ENCODE measurements around the gene TMEM51. TPM values are rescaled to one million over a fixed set of nuclear protein-coding genes. Genes with fewer than 3 reads are reported as not detected.
A peak's percentile ranks its signal among the peaks of the same experiment; 100 is the strongest.

The TMEM51 gene
- total RNA-seq, 4 donors from 2014 or later: 6.4 to 12.2 (median 10.6) TPM

- TF ChIP-seq POLR2AphosphoS5 (IDR thresholded peaks at IDR 0.05) (no peak), CTCF (IDR thresholded peaks at IDR 0.05) (no peak), POLR2A (IDR thresholded peaks at IDR 0.05) (no peak), EP300 (IDR thresholded peaks at IDR 0.05) (no peak)
- peaks cover 6% of the 10 kb centered on the region for H3K4me1 ChIP-seq
- no peak overlapping the region for H3K27ac ChIP-seq
- no peak for DNase-seq (ENCODE audit: low spot score in 2 of 2)
- H3K4me3 ChIP-seq: no peak overlapping the region
- 84% methylated on average over 14 of the region's 14 CpGs for WGBS
- no peaks in the 10 kb centered on the region for H3K36me3 ChIP-seq
- H3K27me3 ChIP-seq: peaks cover 33% of the 10 kb centered on the region
- no peaks in the 10 kb centered on the region for H3K9me3 ChIP-seq
Measured at GRCh38 chr1:15251857-15252835, 98.6 kb downstream of the TMEM51 start.

- no peak for DNase-seq (ENCODE audit: low spot score in 2 of 2)
- Histone ChIP-seq H3K36me3 (no peaks in the 10 kb centered on the region), H3K27ac (no peak overlapping the region), H3K4me1 (no peaks in the 10 kb centered on the region), H3K9me3 (no peaks in the 10 kb centered on the region), H3K27me3 (peaks cover 21% of the 10 kb centered on the region), H3K4me3 (no peak overlapping the region)
- no peak for TF ChIP-seq CTCF (IDR thresholded peaks at IDR 0.05)
- TF ChIP-seq POLR2AphosphoS5 (IDR thresholded peaks at IDR 0.05): no peak
- TF ChIP-seq POLR2A (IDR thresholded peaks at IDR 0.05): no peak
- no peak for TF ChIP-seq EP300 (IDR thresholded peaks at IDR 0.05)
- WGBS: 73% methylated on average over 2 of the region's 2 CpGs
Measured at GRCh38 chr1:15254559-15254958, 101.0 kb downstream of the TMEM51 start.

- peak in 1 of 2 donors; percentile 43 for DNase-seq (ENCODE audit: low spot score in 2 of 2)
Measured at GRCh38 chr1:15255582-15256149, 102.1 kb downstream of the TMEM51 start.

GRCh38 chr1:15256584-15256983, 103.0 kb downstream of the TMEM51 start:
- no peaks in the 10 kb centered on the region for H3K9me3 ChIP-seq
- H3K27ac ChIP-seq: no peak overlapping the region
- H3K27me3 ChIP-seq: peaks cover 14% of the 10 kb centered on the region
- TF ChIP-seq CTCF (IDR thresholded peaks at IDR 0.05) (no peak), EP300 (IDR thresholded peaks at IDR 0.05) (no peak), POLR2AphosphoS5 (IDR thresholded peaks at IDR 0.05) (no peak), POLR2A (IDR thresholded peaks at IDR 0.05) (no peak)
- peak in 1 of 2 donors; percentile 21 for DNase-seq (ENCODE audit: low spot score in 2 of 2)
- 73% methylated on average over 3 of the region's 3 CpGs for whole genome bisulfite sequencing
- H3K36me3 ChIP-seq: no peaks in the 10 kb centered on the region
- no peak overlapping the region for H3K4me3 ChIP-seq
- peaks cover 7% of the 10 kb centered on the region for H3K4me1 ChIP-seq

More at GRCh38 chr1:15255582-15256149, 102.1 kb downstream of the TMEM51 start:
- TF ChIP-seq POLR2A (IDR thresholded peaks at IDR 0.05) (no peak), CTCF (IDR thresholded peaks at IDR 0.05) (no peak), POLR2AphosphoS5 (IDR thresholded peaks at IDR 0.05) (no peak)
- Histone ChIP-seq H3K27ac (no peak overlapping the region), H3K36me3 (no peaks in the 10 kb centered on the region), H3K4me1 (no peaks in the 10 kb centered on the region), H3K27me3 (peaks cover 16% of the 10 kb centered on the region), H3K4me3 (no peak overlapping the region), H3K9me3 (no peaks in the 10 kb centered on the region)
- 91% methylated on average over 4 of the region's 4 CpGs for WGBS

GRCh38 chr1:15257309-15257708, 103.8 kb downstream of the TMEM51 start:
- Histone ChIP-seq H3K4me1 (peaks cover 9% of the 10 kb centered on the region), H3K9me3 (no peaks in the 10 kb centered on the region)

More at GRCh38 chr1:15257309-15257708, 103.8 kb downstream of the TMEM51 start:
- Histone ChIP-seq H3K4me3 (no peak overlapping the region), H3K36me3 (no peaks in the 10 kb centered on the region), H3K27ac (no peak overlapping the region), H3K27me3 (peaks cover 7% of the 10 kb centered on the region)
- TF ChIP-seq EP300 (IDR thresholded peaks at IDR 0.05): no peak
- no peak for TF ChIP-seq POLR2A (IDR thresholded peaks at IDR 0.05)
- WGBS: 90% methylated on average over 14 of the region's 14 CpGs
- DNase-seq (ENCODE audit: low spot score in 2 of 2): peak in 1 of 2 donors; percentile 12
